GM12865 (cell line): ENCODE results near the gene EML2.

ENCODE experiments used
- DNase-seq: peaks from one replicate; pipeline ENCODE4 v3.0.0; 2010; ENCODE audit warnings: low read depth
- H3K4me3 ChIP-seq: 2 replicates; pipeline ENCODE4 v1.5.1; 2011; ENCODE audit warnings: mild to moderate bottlenecking, low read depth, low read length, control low read depth
- CTCF ChIP-seq: IDR thresholded peaks from 2 replicates; pipeline ENCODE4 v1.5.1; 2011; ENCODE audit warnings: low read length, control low read depth, low read depth, inconsistent platforms; ENCODE audit not compliant: insufficient read depth; ENCODE audit errors: missing control alignments

Gene EML2

GRCh38 chr19:45564131-45564780 is 74.9 kb downstream of the EML2 start:
- H3K4me3 ChIP-seq: no peak overlapping the region
- TF ChIP-seq CTCF: no peak
- peak; percentile 36 for DNase-seq

GRCh38 chr19:45560686-45561085 is 78.5 kb downstream of the EML2 start:
- no peak for DNase-seq
- no peak for TF ChIP-seq CTCF
- H3K4me3 ChIP-seq: no peak overlapping the region

GRCh38 chr19:45560038-45560437 is 79.2 kb downstream of the EML2 start:
- H3K4me3 ChIP-seq: no peak overlapping the region
- no peak for TF ChIP-seq CTCF

More at GRCh38 chr19:45560038-45560437, 79.2 kb downstream of the EML2 start:
- DNase-seq: no peak
